Jurkat, Clone E6-1 (cell line): ENCODE results near the gene CRIP1.

Experiments
- DNase-seq: peaks from one replicate; pipeline ENCODE4 v3.0.0-alpha.2; 2011; ENCODE audit warnings: low read depth, low spot score
- H3K4me3 ChIP-seq: 2 replicates; pipeline ENCODE4 v1.5.1; 2011; ENCODE audit warnings: mild to moderate bottlenecking, low read length, control low read depth, moderate library complexity

CRIP1 gene

DNA sequence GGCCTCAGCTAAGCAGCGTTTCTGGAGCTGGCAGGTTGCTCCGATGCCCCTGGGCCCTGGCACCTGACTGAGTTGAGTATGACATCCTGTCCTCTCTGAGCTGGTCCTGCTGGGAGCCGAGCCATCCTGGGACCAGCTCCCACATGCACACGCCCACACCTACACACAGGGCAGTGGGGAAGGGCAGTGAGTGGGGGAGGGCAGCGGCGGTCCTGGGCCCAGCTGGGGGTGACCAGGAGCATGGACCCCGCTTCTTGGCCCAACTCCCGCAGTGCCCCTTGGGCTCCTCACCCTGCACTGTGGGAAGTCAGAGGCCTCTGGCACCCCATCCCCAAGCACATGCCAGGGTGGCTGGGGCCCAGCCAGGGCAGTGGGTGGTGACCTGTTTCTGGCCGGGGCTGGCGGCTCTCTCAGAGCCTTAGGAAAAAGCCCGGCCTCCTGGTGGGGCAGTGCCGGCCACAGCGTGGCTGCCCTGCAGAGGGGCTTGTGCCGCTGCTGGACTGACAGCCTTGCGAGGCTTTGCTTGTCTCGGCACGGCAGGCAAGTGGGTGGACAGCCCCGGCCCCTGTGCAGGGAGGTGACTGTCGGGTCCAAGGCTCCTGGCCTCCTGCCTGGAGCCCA is 18.0 kb upstream of the CRIP1 start:
- H3K4me3 ChIP-seq: no peak overlapping the region
- no peak for DNase-seq

DNA sequence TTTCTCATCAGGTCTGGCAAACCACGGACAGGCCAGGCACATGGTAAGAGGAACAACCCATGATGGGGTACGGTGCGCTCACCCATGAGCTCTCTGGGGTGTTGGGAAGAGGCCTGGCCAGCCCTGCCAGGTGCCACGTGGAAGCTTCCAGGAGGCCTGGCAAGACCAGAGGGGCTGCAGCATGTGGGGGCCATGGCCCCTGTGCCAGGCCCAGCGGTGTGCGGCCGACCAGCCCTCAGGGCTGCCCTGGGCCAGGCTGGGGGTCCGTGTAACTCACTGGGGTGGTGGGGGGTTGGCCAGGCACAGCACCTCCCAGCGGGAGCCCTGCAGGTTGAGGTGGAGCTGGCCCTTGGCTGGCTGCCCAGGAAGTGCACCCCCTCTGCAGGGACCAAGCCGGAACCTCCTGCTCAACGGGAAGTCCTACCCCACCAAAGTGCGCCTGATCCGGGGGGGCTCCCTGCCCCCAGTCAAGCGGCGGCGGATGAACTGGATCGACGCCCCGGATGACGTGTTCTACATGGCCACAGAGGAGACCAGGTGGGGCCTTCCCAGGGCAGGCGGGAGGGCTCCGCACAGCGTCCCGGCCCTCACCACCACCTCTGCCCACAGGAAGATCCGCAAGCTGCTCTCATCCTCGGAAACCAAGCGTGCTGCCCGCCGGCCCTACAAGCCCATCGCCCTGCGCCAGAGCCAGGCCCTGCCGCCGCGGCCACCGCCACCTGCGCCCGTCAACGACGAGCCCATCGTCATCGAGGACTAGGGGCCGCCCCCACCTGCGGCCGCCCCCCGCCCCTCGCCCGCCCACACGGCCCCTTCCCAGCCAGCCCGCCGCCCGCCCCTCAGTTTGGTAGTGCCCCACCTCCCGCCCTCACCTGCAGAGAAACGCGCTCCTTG is 17.0 kb upstream of the CRIP1 start:
- H3K4me3 ChIP-seq: no peak overlapping the region

DNA sequence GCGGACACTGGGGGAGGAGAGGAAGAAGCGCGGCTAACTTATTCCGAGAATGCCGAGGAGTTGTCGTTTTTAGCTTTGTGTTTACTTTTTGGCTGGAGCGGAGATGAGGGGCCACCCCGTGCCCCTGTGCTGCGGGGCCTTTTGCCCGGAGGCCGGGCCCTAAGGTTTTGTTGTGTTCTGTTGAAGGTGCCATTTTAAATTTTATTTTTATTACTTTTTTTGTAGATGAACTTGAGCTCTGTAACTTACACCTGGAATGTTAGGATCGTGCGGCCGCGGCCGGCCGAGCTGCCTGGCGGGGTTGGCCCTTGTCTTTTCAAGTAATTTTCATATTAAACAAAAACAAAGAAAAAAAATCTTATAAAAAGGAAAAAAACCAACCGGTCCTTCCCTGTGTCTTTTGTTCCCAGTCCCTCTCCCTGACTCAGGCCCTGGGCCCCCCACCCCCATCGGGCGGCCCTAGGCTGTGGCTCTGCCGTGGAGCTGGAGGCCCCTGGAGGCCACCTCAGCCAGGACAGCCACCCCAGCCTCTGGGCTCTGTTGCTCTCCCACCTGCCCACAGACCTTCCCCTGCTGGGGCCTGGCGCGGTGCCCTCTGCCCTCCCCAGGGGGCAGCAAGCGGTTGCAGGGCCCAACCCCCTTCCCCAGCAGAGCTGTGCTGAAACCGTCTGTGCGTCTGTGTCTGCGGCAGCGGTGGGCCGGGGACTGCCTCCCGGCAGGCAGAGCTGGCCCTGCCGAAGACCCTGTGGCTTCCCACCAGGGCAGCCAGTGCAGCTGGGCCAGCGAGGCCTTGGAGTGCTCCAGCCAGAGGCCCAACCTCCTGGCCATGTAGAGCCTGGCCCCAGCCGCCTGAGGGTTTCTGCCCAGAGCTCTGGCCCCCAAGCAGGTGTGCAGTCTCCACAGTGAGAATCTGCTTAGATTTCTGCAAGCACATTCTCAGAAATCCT is 16.1 kb upstream of the CRIP1 start:
- no peak for DNase-seq
- H3K4me3 ChIP-seq: no peak overlapping the region

More for the DNA sequence above, 17.0 kb upstream of the CRIP1 start:
- no peak for DNase-seq

DNA sequence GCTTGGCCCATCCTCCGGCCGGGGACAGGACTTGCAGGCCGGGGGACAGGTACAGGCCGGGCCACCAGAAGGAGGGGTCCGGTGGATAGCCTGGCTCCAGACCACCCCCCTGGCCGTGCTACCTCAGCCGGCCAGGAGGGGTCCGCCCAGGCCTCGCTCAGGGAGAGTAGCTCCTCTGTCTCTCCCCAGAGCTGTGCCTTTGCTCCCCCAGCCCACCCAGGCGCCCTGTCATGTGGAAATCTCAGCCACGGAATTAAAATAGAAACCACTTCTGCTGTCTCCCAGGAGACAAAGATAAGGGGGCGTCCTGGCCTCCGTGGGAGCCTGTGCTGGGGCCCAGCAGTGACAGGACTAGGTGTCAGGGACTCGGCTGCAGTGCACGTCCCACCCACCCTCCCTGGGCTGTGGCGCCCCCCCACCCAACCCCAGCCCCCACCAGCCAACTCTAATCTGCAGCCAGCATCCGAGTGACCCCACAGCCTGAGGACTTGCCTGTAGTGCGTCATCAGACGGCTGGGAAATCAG is 15.3 kb upstream of the CRIP1 start:
- DNase-seq: no peak

DNA sequence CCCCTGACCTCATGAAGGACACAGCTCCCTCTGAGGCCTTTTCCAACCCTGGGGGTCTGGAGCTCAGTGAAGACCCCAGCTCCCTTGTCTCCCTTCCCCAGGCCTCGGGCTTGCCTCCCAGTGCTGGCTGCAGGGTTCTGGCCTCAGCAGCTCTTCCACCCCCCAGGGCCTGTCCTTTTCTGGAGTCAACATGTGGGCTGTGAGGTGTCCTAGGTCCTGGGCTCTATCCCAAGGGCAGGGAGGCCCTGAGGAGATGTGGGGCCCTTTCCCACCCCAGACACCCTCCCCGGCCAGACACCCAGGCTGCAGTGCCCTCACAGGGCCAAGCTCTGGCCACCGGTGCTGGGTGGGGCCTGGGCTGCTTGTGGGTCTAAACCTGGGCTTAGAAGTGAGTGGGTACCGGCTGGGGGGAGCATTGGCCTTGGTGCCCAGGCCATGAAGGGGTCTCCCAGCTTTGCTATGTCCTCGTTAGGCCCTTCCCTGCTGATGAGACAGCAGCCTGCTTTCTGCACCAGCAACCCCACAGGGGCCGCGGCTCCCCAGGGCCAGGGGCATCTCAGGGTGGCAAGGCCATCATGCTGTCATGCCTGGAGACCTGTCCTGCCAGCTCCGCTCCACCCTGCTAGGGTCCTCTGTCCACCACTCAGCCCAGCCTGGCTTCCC is 14.7 kb upstream of the CRIP1 start:
- no peak for DNase-seq
- no peak overlapping the region for H3K4me3 ChIP-seq

More for the DNA sequence above, 15.3 kb upstream of the CRIP1 start:
- H3K4me3 ChIP-seq: no peak overlapping the region

DNA sequence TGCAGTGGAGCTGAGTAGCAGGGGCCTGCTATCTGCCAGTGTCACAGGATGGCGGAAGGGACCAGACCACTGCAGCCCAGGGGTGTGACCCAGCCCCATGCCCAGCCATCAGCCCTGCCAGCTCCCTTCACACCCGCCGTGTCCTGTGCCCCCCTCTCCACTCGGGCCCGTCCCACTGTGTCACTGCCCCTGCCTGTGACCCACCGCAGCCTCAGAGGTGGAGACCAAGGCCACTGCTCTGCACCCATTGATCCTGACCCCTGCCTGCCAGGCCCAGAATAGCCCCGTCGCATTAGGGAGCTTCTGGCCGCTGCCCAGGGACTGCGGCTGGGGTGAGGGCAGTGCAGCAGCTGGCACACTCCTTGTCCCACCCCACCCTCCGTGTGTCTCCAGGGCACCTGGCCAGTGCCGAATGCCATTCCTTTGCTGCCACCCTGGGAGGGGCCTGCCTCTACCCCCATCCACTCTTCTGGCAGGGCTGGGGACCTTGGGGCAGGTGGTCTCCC is 14.1 kb upstream of the CRIP1 start:
- DNase-seq: no peak
- H3K4me3 ChIP-seq: no peak overlapping the region

DNA sequence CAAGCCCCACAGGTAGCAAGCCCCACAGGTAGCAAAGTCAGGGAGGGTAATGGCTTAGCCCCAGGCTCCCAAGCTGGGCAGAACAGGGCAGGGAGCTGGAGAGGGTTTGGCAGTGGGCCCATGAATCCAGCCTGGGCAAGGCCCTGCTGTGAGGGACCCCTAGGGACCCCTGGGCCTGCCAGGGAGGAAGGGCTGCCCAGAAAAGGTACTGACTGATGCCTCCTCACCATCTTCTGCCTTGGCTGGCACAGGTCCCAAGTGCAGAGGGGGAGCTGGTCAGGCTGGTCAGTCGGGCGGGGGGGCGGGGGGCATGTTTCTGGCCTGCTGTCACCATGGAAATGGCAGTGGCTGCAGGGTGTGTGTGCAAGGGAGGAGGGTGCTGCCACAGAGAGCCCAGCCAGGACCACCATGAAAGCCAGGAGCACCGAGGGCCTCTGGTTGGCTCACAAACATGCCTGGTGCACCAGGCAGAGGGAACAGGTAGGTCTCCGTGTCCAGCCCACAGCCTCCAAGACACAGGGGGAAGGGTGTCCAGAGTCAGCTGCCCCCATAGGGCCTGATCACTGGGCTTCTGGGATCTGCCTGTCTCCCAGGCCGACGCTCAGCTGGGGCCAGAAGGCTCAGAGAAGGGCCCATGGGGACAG is 13.5 kb upstream of the CRIP1 start:
- no peak for DNase-seq
- H3K4me3 ChIP-seq: no peak overlapping the region

DNA sequence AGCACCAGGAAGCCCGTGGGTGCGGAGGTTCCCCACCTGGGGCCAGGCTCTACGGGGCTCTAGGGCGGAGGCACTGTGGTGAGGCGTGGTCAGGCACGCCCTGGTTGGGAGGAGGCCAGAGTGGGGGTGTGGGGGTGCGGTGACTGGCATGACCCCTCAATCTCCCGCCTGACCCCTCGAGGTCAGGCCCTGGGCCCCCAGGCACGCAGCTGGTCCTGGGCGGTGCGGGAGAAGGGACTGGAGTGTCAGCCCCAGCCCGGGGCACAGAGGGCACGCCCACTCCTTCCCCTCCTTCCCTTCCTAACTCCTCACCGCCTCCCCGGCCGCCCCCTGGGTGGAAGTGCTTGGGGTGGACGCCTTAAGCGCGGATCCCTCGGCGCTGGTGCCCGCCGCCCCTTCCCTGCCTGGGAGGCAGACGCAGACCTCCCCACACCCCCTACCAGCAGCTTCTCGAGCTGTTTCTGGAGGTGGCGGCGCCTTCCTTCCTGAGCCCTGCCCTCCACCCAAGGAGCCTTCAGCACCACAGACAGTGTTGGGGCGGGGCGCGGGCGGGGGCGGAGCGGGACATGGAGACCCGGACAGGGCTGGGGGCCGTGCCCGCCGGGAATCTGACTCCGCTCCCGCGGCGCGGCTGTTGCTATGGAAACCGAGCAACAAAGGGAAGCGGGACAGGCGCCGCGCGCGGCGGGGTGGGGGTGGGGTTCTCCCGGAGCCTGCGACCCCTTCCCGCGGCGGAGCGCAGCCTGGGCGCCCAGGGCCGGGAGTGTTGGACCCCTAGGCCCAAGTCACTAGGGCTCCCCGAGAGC is 12.8 kb upstream of the CRIP1 start:
- peak overlapping the region; percentile 45 for H3K4me3 ChIP-seq
- no peak for DNase-seq

DNA sequence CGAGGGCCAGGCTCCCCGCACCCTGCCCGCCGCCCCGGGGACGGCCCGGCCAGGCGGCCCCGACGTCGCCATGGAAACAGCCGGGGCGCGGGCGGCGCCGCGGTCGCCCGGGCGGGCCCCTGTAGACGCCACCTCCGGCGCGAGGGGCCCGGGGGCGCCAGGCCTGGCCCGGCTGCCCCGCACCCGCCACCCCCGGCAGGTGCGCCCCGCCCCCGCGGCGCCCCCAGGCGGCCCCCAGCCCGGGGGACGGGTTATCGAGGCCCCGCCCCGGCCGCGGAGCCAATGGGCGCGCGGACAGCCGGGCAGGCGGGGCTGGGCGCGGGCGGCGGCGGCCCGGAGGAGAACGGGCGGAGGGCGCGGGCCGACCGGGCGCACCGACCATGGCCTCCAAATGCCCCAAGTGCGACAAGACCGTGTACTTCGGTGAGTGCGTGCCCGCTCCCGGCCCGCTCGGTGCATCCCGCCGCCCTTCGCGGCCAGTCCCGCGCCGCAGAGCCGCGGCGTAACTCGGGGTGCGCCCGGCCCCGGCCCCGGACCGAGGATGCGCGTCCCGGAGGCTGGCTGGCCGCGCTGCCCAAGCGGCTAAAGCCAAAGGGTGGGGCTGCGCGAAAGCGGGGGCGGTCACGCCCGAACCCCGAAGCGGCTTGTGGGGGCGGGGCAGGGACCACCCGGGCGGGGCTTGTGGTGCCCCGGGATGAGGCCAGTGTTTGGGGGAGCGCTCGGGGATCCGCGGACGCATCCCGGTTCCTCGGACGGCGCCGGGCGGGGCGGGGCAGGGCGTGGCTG is 12.0 kb upstream of the CRIP1 start, which contains the start of gene CRIP2:
CRIP2 (plus strand) TSS at position 339 of the 786 bp plus-strand sequence; CDS start at position 381, 42 bp downstream.
- no peak for DNase-seq
- peak within 1 kb of the TSS; percentile 45 for H3K4me3 ChIP-seq

DNA sequence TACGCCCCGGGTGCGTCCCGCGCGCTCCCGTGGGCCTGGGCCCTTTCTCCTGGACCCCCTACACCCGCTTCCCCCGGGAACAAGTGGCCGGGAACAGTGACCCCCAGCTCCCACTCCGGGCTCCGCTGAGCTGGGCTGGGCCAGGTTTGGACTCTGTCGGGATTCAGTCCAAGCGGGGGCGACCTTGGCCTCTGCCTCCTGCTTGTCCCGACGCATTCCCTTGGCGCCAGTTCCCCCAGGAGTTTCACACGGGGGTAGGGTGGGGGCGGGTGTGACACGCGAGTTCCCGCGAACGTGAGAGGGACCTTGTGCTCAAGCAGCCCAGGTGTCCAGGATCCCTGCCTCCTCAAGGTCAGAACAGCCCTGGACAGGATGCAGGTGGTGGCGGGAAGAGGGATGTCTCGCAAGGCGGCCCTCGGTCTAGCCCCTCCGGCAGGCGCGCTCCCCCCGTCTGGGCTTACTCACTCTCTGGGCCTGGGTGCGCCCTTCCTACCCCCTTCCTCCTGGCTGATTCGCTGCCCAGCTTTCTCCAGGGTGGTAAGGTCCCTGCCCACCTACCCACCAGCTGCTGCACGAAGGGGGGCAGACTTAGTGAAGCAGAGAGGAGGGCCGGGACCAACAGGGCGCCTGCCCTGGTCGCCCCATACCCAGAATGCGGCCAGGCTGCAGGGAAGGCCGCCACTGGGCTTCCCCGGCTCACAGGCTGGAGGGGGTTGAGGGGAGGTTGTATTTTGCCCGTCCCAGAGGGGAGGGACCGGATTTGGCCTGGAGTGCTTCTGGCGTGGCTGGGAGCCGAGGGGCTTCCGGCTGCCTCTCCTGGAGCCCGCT is 11.2 kb upstream of the CRIP1 start:
- no peak for DNase-seq
- no peak overlapping the region for H3K4me3 ChIP-seq

DNA sequence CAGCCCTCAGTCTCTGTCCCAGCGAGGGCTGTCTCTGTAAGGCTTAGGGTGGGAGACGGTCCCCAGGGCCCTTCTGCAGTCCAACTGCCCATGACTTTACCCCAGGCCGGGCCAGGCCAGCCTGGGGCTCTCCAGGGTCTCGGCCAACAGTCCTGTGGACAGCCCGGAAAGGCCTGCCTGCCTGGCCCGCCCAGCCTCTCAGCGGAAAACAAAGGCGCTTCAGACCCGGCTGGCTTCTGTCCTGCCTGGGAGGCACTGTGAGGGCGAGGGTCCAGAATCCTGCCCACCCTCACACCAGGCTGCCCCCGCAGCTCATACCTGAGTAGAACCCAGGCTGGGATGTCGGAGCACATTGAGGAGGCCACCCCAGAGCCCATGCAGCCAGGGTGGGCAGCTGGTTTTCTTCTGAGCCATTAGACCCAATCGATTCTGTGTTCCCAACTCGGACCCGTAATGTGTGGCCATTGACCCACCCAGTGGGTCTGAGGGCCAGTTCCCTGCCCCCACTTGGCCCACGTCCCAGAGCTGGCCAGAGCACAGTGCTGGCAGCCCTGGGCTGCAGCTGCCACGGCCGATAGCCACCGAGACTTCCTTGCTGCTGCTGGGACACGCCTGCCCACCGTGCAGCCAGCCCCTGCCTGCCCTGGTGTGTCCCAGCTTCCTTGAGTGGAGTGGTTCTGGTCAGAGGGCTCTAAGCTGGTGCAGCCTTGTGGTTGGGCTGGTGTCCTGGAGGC is 10.4 kb upstream of the CRIP1 start:
- no peak for DNase-seq
- no peak overlapping the region for H3K4me3 ChIP-seq

DNA sequence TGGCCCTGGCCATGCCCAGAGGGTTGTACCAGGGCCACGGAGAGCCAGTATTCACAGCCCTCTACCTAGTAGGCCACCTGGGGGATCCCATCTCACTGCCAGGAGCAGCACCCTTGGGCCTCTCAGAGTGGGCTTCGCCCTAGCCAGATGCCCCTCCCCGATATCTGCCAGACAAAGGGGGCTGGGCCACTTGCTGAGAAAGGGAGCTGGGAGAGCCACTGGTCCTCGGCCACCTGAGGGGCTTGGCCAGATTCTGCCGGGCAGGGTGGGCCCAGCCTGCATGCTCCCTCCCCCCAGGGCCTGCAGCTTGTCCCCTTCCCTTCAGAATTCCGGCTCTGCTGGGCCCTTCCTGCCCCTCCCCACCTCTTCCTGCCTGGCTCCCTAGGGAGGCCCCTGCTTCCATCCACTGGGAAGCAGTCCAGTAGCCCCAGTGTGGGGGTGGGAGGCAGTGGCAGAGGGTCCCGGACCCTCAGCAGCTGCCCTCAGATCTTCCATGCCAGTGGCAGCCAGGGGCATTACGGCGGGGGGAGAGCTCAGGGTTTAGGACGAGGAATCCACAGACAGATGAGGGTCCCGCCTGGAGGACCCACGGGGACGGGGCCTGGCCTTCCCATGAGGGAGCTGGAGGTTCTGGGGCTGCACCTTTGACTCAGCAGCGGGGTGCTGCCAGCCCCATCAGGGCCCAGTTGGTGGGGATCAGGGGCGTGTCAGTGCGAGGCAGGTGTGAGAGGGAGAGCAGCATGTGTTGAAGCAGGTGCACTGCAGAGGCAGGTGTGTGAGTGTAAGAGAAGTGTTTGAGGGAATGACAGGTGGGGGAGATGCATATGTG is 9.6 kb upstream of the CRIP1 start:
- no peak overlapping the region for H3K4me3 ChIP-seq
- no peak for DNase-seq

DNA sequence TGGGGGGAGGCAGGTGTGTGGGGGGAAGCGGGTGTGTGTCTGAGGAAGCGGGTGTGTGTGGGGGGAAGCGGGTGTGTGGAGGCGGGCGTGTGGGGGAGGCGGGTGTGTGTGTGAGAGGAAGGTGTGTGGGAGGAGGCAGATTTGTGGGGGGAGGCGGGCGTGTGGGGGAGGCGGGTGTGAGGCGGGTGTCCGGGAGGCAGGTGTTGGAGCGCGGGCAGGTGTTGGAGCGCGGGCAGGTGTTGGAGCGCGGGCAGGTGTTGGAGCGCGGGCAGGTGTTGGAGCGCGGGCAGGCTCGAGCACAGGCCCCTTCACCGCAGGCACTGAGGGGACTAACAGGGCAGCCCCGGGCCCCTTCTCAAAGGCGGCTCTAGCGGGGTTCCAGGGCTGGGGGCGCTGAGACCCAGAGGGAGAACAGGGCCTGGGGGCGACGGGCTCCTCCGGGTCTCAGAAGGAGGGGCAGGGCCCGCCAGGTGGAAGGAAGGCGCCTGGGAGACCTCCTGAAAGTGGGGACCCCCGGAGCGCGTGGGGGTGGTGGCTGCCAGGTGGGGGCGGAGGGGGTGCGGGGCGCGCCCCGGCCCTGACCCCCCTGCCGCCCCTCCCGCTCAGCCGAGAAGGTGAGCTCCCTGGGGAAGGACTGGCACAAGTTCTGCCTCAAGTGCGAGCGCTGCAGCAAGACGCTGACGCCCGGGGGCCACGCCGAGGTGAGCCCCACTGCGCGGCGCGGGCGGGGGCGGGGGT is 8.9 kb upstream of the CRIP1 start:
- no peak overlapping the region for H3K4me3 ChIP-seq
- no peak for DNase-seq
